GM23248 (cell line): ENCODE results near the gene GCNT1.

Experiments used
- EZH2 ChIP-seq: fragments of 200-600 bp; sonication (generic); IDR thresholded peaks from 2 replicates; pipeline ENCODE4 v1.6.1; 2018; ENCODE audit warnings: antibody characterized with exemption, mild to moderate bottlenecking; ENCODE audit not compliant: insufficient read depth, poor library complexity, severe bottlenecking
- EZH2phosphoT487 ChIP-seq: fragments of 200-600 bp; sonication (generic); IDR thresholded peaks from 2 replicates; pipeline ENCODE4 v1.6.1; 2018; ENCODE audit warnings: antibody characterized with exemption, moderate library complexity, mild to moderate bottlenecking, low read depth; ENCODE audit not compliant: insufficient read depth

- TF ChIP-seq EZH2phosphoT487: no peak
- no peak for TF ChIP-seq EZH2
Observed at GRCh38 chr9:76539180-76539579, 80.2 kb downstream of the GCNT1 start.
